Fibroblast of lung (primary cell): Measurements from ENCODE around the gene STEAP1B.

Source experiments
- EZH2 ChIP-seq: IDR thresholded peaks from 2 replicates; pipeline ENCODE4 v1.5.1; 2012; ENCODE audit warnings: low read length, control low read depth, mild to moderate bottlenecking; ENCODE audit errors: missing control alignments
- TF ChIP-seq, protein P1 (sequence below), 2 donors: IDR thresholded peaks in 1 of 2; conservative IDR thresholded peaks in 1 of 2; 1 replicate in 1 of 2; 2 replicates in 1 of 2; pipeline ENCODE4 v1.5.1; 2011 to 2012; ENCODE audit warnings: low read length in 2 of 2, control low read depth in 1 of 2, inconsistent platforms in 1 of 2, low read depth in 1 of 2, mild to moderate bottlenecking in 1 of 2

DNA sequence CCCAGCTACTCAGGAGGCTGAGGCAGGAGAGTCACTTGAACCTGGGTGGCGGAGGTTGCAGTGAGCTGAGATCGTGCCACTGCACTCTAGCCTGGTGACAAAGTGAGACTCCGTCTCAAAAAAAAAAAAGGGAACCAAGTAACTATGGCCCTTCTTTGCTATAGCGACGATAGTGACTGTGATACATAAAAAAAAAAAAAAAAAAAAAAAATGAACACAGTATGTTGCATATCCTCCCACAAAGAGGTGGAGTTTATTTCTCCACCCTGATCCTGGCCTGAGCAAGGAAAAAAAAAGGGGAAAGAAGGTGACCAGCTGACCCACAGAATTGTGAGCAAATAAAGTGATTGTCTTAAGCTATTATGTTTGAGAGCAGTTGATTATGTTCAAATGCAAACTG is 42.3 kb upstream of the STEAP1B start:
- TF ChIP-seq, protein P1, sequence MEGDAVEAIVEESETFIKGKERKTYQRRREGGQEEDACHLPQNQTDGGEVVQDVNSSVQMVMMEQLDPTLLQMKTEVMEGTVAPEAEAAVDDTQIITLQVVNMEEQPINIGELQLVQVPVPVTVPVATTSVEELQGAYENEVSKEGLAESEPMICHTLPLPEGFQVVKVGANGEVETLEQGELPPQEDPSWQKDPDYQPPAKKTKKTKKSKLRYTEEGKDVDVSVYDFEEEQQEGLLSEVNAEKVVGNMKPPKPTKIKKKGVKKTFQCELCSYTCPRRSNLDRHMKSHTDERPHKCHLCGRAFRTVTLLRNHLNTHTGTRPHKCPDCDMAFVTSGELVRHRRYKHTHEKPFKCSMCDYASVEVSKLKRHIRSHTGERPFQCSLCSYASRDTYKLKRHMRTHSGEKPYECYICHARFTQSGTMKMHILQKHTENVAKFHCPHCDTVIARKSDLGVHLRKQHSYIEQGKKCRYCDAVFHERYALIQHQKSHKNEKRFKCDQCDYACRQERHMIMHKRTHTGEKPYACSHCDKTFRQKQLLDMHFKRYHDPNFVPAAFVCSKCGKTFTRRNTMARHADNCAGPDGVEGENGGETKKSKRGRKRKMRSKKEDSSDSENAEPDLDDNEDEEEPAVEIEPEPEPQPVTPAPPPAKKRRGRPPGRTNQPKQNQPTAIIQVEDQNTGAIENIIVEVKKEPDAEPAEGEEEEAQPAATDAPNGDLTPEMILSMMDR (conservative IDR thresholded peaks at IDR 0.05 in 1 of 2, IDR thresholded peaks at IDR 0.05 in 1 of 2; ENCODE audit: low read depth in 1 of 2, low read length in 2 of 2): no peak
- TF ChIP-seq EZH2: no peak
